ENCODE results near the gene MTMR1. TPM values are rescaled to one million over a fixed set of nuclear protein-coding genes. Genes with fewer than 3 reads are reported as not detected.

MTMR1 gene
- total RNA-seq, 4 donors from 2014 or later = 27.9 to 40.1 (median 32.0) TPM

- H3K4me1 ChIP-seq = peaks cover 0 to 7% (median 0%) of the 10 kb centered on the region in 3 donors
- no peak for DNase-seq
- no peak for TF ChIP-seq CTCF (IDR thresholded peaks at IDR 0.05)
- TF ChIP-seq POLR2A (IDR thresholded peaks at IDR 0.05) = no peak
- H3K27me3 ChIP-seq = no peaks in the 10 kb centered on the region
- H3K36me3 ChIP-seq = peaks cover 0 to 23% (median 0%) of the 10 kb centered on the region in 3 donors
- no peak overlapping the region for H3K4me3 ChIP-seq
- 85 to 90% methylated on average over 4 to 11 of the region's 18 CpGs for WGBS, 2 donors
- no peak overlapping the region for H3K27ac ChIP-seq
- no peaks in the 10 kb centered on the region for H3K9me3 ChIP-seq
- intact Hi-C loops (cut with DNase I) = no loop called here
These were observed 82.6 kb downstream of the MTMR1 start for GRCh38 chrX:150775569-150776350.

- 88 to 89% methylated on average over 1 to 13 of the region's 18 CpGs for WGBS, 2 donors
- H3K4me1 ChIP-seq = peaks cover 0 to under 1% (median 0%) of the 10 kb centered on the region in 3 donors
- H3K36me3 ChIP-seq = peaks cover 0 to 23% (median 0%) of the 10 kb centered on the region in 3 donors
- H3K27ac ChIP-seq = no peak overlapping the region
- H3K4me3 ChIP-seq = no peak overlapping the region
- H3K9me3 ChIP-seq = no peaks in the 10 kb centered on the region
- no peaks in the 10 kb centered on the region for H3K27me3 ChIP-seq
- no peak for TF ChIP-seq CTCF (IDR thresholded peaks at IDR 0.05)
- no peak for TF ChIP-seq POLR2A (IDR thresholded peaks at IDR 0.05)
- intact Hi-C loops (cut with DNase I) = no loop called here
- no peak for DNase-seq
These were observed 84.3 kb downstream of the MTMR1 start for GRCh38 chrX:150777328-150777992.

- peaks cover 0 to 20% (median 0%) of the 10 kb centered on the region in 3 donors for H3K36me3 ChIP-seq
- H3K4me1 ChIP-seq = no peaks in the 10 kb centered on the region
- H3K9me3 ChIP-seq = no peaks in the 10 kb centered on the region
- TF ChIP-seq POLR2A (IDR thresholded peaks at IDR 0.05) = no peak
- TF ChIP-seq CTCF (IDR thresholded peaks at IDR 0.05) = no peak
- intact Hi-C loops (cut with DNase I) = no loop called here
- no peak for DNase-seq
- WGBS, 2 donors = 82 to 83% methylated on average over 5 to 8 of the region's 8 CpGs
- no peak overlapping the region for H3K4me3 ChIP-seq
- no peaks in the 10 kb centered on the region for H3K27me3 ChIP-seq
- H3K27ac ChIP-seq = no peak overlapping the region
These were observed 86.2 kb downstream of the MTMR1 start for GRCh38 chrX:150779385-150779784.

GRCh38 chrX:150781677-150782076 is 88.5 kb downstream of the MTMR1 start:
- Histone ChIP-seq H3K27me3 (no peaks in the 10 kb centered on the region), H3K27ac (no peak overlapping the region), H3K36me3 (no peaks in the 10 kb centered on the region), H3K9me3 (no peaks in the 10 kb centered on the region), H3K4me3 (no peak overlapping the region), H3K4me1 (no peaks in the 10 kb centered on the region)
- TF ChIP-seq CTCF (IDR thresholded peaks at IDR 0.05) (no peak), POLR2A (IDR thresholded peaks at IDR 0.05) (no peak)
- no peak for DNase-seq
- 91 to 93% methylated on average over 3 to 7 of the region's 10 CpGs for WGBS, 2 donors
- intact Hi-C loops (cut with DNase I) = no loop called here

GRCh38 chrX:150790021-150790420 is 96.8 kb downstream of the MTMR1 start:
- Histone ChIP-seq H3K27me3 (no peaks in the 10 kb centered on the region), H3K9me3 (no peaks in the 10 kb centered on the region), H3K4me3 (no peak overlapping the region), H3K4me1 (no peaks in the 10 kb centered on the region), H3K27ac (no peak overlapping the region), H3K36me3 (peaks cover 0 to 47% (median 0%) of the 10 kb centered on the region in 3 donors)
- whole genome bisulfite sequencing, 2 donors = 67 to 100% methylated on average over 1 of the region's 1 CpG
- DNase-seq = no peak
- no peak for TF ChIP-seq POLR2A (IDR thresholded peaks at IDR 0.05)
- TF ChIP-seq CTCF (IDR thresholded peaks at IDR 0.05) = no peak
- intact Hi-C loops (cut with DNase I) = no loop called here
